Large intestine (tissue), 3 donors: ENCODE data around the gene LAMC1. TPM values are rescaled to one million over a fixed set of nuclear protein-coding genes. Genes with fewer than 3 reads are reported as not detected.
"Not testable (repeated sequence)": the region's sequence is repeated elsewhere in the genome, so short reads cannot be mapped to it uniquely, and the experiment has no call there.

Source experiments
- DNase-seq, 2 donors: peaks; one replicate each; pipeline versions ENCODE4 v3.0.0 to v3.0.0-alpha.2; 2013
- H3K27ac ChIP-seq: one replicate; pipeline ENCODE4 v1.5.1; 2013; ENCODE audit warnings: low read length
- H3K27me3 ChIP-seq: 2 replicates; pipeline ENCODE4 v1.6.1; 2013; ENCODE audit warnings: low read length; ENCODE audit not compliant: control insufficient read depth, insufficient read depth
- H3K36me3 ChIP-seq: 2 replicates; pipeline ENCODE4 v1.6.1; 2013; ENCODE audit warnings: low read length; ENCODE audit not compliant: control insufficient read depth, insufficient read depth
- H3K4me1 ChIP-seq: one replicate; pipeline ENCODE4 v1.6.1; 2013; ENCODE audit warnings: low read length; ENCODE audit not compliant: control insufficient read depth, insufficient read depth
- H3K4me3 ChIP-seq: one replicate; pipeline ENCODE4 v1.5.1; 2013; ENCODE audit warnings: low read length
- H3K9me3 ChIP-seq: one replicate; pipeline ENCODE4 v1.6.1; 2013; ENCODE audit warnings: mild to moderate bottlenecking, low read depth, low read length, moderate library complexity; ENCODE audit not compliant: control insufficient read depth
- WGBS: methylation state at CpG from one replicate; pipeline ENCODE4 v1.1.5; 2013; ENCODE audit warnings: low lambda C conversion rate; ENCODE audit not compliant: insufficient coverage; 5-methylcytosine and 5-hydroxymethylcytosine counted together
- polyA plus RNA-seq: library from polyadenylated mRNA; unstranded; fragments of 120-200 nt; gene quantifications from one replicate; pipeline ENCODE4 v1.2.1, GENCODE V29; 2013

LAMC1 gene
- polyA plus RNA-seq, 1 donor = 93.3 TPM

DNA sequence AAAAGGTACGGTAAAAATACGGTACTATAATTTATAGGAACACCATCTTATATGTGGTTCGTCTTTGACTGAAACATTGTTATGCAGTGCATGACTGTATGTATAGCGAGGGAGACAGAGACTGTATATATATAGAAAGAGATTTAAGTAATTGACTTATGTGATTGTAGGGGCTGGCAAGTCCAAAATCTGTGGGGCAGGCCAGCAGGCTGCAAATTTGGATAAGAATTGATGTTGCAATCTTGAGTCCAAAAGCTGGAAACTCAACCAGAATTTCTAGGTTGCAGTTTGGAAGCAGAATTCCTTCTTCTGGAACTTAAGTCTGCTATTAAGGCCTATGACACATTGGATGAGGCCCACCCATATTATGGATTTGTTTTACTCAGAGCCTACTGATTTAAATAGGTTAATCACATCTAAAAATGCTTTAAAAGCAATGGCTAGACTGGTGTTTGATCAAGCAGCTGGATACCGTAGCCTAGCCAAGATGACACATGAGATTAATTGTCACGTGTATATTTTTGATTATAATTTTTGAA is 42.0 kb downstream of the LAMC1 start:
- Histone ChIP-seq H3K27ac (no peak overlapping the region), H3K27me3 (no peaks in the 10 kb centered on the region), H3K4me1 (no peaks in the 10 kb centered on the region), H3K9me3 (no peaks in the 10 kb centered on the region), H3K36me3 (no peaks in the 10 kb centered on the region), H3K4me3 (no peak overlapping the region)
- DNase-seq = no peak
- 100% methylated on average over 1 of the region's 6 CpGs for WGBS

DNA sequence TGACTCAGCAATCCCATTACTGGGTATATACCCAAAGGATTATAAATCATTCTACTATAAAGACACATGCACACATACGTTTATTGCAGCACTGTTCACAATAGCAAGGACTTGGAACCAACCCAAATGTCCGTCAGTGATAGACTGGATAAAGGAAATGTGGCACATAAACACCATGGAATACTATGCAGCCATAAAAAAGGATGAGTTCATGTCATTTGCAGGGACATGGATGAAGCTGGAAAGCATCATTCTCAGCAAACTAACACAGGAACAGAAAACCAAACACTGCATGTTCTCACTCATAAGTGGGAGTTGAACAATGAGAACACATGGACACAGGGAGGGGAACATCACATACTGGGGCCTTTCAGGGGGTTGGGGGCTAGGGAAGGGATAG is 43.2 kb downstream of the LAMC1 start:
- not testable (repeated sequence) for H3K4me3 ChIP-seq, H3K9me3 ChIP-seq, H3K27me3 ChIP-seq, H3K4me1 ChIP-seq, H3K36me3 ChIP-seq, H3K27ac ChIP-seq, DNase-seq
- no CpG with 5 or more reads among the region's 2 CpGs for WGBS

DNA sequence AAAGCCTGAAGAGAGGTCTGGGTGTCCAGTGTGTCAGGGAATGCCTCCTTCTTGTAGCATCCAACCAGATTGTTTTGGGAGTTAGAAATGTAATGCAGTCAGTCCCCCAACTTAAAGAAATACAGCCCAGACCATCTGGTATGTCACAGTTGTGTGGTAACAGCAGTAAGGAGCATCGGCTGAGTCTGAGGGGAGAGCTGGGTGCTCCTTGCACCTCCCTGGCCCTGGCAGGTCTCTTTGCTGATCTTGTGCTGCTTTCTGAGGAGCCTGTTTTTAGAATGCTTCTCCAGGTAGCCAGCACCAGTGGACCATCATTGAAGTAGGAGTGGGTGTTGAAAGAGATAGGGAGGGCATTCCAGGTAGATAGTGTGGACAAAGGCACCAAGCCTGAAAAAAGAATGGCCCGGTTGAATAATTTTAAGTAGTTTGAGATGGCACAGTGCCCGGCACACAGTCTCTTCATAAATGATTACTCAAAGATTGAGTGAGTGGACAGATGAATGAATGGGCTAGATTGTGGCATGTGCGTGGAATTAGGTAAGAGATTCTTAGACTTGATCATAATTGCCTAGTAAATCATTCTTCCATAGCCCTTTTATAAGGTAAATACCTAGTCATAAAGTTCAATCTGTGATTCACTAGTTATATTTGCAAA is 46.5 kb downstream of the LAMC1 start:
- no peak for DNase-seq
- no peak overlapping the region for H3K4me3 ChIP-seq
- H3K36me3 ChIP-seq = no peaks in the 10 kb centered on the region
- no peaks in the 10 kb centered on the region for H3K9me3 ChIP-seq
- no peaks in the 10 kb centered on the region for H3K27me3 ChIP-seq
- H3K27ac ChIP-seq = no peak overlapping the region
- no peaks in the 10 kb centered on the region for H3K4me1 ChIP-seq
- WGBS = no CpG with 5 or more reads among the region's 4 CpGs

DNA sequence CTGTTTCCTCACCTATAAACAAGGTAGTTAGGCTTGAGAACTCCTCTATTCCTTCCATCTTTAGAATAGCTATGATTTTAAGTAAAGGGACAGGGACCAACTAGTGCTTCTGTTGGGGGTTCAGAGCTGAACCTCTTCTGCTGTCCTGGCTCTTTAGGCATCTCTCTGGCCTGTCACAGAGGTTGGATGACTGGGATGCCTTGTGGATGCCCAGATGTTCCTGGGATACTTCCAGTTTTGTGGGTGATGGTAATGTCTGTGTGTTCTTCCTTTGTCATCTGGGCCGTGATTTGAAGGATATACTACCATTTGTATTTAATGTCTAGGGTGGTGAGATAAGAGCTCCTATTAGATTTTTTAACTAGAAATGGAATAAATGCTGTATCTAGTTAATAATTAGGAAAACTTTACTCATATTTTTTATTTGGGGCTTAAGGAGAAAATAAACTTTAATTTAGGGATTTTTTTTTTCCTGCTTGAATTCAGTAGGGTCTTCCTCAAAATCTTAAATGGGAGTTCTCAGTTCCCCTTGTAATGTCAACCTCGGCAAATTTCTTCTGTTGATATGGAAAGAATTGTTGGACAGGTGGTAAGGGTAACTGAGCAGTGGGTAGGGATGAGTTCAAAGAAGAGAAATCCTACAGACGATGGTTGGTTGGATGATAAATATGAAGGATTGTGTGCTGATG is 47.2 kb downstream of the LAMC1 start:
- Histone ChIP-seq H3K9me3 (no peaks in the 10 kb centered on the region), H3K4me1 (no peaks in the 10 kb centered on the region), H3K4me3 (no peak overlapping the region), H3K27ac (no peak overlapping the region), H3K27me3 (no peaks in the 10 kb centered on the region), H3K36me3 (no peaks in the 10 kb centered on the region)
- no CpG with 5 or more reads among the region's 3 CpGs for WGBS
- no peak for DNase-seq

DNA sequence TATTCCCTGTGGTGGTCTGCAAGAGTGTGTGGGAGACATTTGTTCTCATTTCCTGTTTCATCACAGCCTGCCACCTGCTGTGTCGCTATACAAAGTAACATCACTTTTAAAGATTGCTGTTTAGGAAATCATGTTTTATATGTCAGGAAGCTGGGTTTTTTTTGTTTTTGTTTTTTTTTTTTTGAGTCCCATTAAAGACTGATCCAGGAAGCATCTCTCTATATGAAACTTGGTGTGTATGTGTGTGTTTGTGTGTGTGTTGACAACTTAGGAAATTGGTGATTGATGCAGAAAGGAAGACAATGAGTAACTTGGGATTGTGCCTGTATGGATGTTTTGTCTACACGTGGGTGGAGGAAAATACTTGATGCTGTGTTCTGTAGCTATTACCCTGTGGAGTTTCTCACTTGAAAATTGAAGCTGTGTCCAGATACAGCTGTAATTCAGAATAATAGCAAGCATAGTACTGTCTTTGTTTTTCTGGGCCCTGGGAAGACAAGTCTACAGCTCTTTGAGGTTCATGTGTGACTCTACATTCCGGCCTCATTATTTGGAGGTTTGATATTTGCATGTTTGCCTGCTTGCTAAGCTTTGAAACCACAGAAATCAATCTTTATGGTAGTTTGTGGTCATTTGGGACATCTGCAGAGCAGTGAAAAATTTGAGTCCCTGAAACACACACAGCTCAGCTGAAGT is 47.9 kb downstream of the LAMC1 start:
- Histone ChIP-seq H3K9me3 (no peaks in the 10 kb centered on the region), H3K4me3 (no peak overlapping the region), H3K27ac (no peak overlapping the region), H3K36me3 (no peaks in the 10 kb centered on the region), H3K27me3 (no peaks in the 10 kb centered on the region), H3K4me1 (no peaks in the 10 kb centered on the region)
- DNase-seq = no peak
- 0% methylated on average over 1 of the region's 3 CpGs for WGBS

DNA sequence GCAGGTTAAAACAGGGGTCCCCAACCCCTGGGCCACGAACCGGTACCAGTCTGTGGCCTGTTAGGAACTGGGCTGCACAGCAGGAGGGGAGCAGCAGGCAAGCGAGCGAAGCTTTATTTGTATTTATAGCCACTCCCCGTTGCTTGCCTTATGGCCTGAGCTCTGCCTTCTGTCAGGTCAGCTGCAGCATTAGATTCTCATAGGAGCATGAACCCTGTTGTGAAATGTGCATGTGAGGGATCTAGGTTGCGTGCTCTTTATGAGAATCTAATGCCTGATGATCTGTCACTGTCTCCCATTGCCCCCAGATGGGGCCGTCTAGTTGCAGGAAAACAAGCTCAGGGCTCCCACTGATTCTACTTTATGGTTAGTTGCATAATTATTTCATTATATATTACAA is 49.4 kb downstream of the LAMC1 start:
- WGBS = 92% methylated on average over 2 of the region's 7 CpGs
- DNase-seq, H3K4me3 ChIP-seq, H3K36me3 ChIP-seq, H3K27ac ChIP-seq, H3K9me3 ChIP-seq, H3K27me3 ChIP-seq, H3K4me1 ChIP-seq: not testable (repeated sequence)

DNA sequence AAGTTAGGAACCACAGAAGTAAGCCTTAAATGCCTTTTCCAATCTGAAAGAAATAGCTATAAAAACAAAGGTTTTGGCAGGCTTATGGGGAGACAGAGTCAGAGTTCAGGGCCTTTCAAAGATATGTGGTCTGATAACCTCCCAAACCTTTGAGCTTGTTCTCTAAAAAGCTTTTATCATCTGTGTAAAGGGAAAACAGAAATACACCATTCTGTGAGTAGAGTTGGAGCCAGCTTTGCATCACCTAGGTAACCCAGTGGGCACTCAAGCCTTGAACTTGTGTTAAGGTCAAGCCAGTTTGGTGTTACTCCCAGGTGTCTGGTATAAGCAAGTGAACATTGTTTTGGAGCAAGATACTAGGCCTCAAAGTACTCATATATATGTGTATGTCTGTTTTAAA is 50.1 kb downstream of the LAMC1 start:
- Histone ChIP-seq H3K36me3 (no peaks in the 10 kb centered on the region), H3K27ac (no peak overlapping the region), H3K4me1 (no peaks in the 10 kb centered on the region), H3K4me3 (no peak overlapping the region), H3K27me3 (no peaks in the 10 kb centered on the region), H3K9me3 (no peaks in the 10 kb centered on the region)
- DNase-seq = no peak

DNA sequence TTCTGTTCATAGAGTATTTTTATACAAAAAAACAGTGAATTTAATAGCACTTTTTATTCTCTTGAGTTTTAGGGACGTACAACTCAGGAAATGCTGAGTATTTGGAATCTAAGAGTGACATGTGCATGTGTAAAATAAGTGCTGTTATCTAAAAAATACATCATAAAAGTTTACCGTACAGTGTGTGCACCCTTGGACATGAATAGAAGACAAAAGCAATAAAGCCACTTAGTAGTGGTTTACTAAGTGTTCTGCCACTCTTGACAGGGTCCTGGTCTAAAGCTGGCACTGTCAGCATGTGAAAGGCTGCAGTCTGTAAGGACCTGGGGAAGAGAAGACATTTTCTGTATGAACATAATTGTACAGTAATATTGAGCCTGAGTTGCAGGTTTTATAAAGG is 51.0 kb downstream of the LAMC1 start:
- Histone ChIP-seq H3K27ac (no peak overlapping the region), H3K4me3 (no peak overlapping the region), H3K9me3 (no peaks in the 10 kb centered on the region), H3K27me3 (no peaks in the 10 kb centered on the region), H3K36me3 (no peaks in the 10 kb centered on the region), H3K4me1 (no peaks in the 10 kb centered on the region)
- peak in 1 of 2 donors; percentile 22 for DNase-seq
- WGBS = 40% methylated on average over 1 of the region's 2 CpGs

DNA sequence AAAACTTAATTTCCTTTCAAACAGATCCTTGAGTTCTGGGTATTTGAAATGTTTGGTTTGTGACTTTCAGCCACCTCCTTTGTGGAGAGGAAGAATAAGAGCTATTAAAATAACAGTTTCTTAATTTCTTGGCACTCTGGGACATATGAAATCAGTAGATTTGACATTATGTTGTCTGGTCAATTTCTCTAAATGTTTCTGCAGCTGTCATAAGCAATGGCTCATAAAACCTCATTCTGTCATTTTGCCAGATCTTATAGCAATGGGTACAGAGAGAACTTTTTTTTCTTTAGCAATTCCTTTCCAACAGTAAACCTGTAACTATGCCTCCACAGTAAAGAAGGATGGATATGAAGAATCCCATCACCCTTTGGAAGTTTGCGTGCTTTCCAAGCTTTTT is 52.6 kb downstream of the LAMC1 start:
- WGBS = no CpG with 5 or more reads among the region's 1 CpG
- Histone ChIP-seq H3K27ac (no peak overlapping the region), H3K27me3 (no peaks in the 10 kb centered on the region), H3K36me3 (no peaks in the 10 kb centered on the region), H3K4me1 (no peaks in the 10 kb centered on the region), H3K9me3 (no peaks in the 10 kb centered on the region), H3K4me3 (no peak overlapping the region)
- no peak for DNase-seq

DNA sequence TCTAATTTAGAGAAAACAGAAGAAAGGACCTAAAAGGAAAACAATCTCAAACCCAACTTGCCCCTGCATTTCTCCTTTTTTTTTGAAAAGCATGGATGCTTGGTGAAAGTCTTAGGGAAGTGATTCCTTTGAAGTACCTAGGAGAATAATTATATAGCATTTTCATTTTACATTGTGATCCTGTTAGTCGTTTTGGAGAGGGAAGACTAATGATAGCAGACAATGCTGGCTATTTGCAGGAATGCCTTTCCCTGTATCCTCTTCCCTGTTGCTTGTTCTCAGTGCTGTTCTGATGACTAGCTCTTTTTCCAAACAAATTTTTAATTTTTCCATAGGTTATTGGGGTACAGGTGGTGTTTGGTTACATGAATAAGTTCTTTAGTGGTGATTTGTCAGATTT is 53.9 kb downstream of the LAMC1 start:
- no peak for DNase-seq
- Histone ChIP-seq H3K36me3 (no peaks in the 10 kb centered on the region), H3K9me3 (no peaks in the 10 kb centered on the region), H3K4me3 (no peak overlapping the region), H3K27ac (no peak overlapping the region), H3K27me3 (no peaks in the 10 kb centered on the region), H3K4me1 (no peaks in the 10 kb centered on the region)
- WGBS = no CpG with 5 or more reads among the region's 1 CpG
